HG02623 (cell line): ENCODE measurements around the gene NECTIN2.

Experiments
- ATAC-seq: cut with Tn5 transposase; IDR thresholded peaks from one replicate; pipeline ENCODE4 v1.9.1; 2021; ENCODE audit warnings: moderate library complexity; ENCODE audit not compliant: unreplicated experiment

Gene NECTIN2

DNA sequence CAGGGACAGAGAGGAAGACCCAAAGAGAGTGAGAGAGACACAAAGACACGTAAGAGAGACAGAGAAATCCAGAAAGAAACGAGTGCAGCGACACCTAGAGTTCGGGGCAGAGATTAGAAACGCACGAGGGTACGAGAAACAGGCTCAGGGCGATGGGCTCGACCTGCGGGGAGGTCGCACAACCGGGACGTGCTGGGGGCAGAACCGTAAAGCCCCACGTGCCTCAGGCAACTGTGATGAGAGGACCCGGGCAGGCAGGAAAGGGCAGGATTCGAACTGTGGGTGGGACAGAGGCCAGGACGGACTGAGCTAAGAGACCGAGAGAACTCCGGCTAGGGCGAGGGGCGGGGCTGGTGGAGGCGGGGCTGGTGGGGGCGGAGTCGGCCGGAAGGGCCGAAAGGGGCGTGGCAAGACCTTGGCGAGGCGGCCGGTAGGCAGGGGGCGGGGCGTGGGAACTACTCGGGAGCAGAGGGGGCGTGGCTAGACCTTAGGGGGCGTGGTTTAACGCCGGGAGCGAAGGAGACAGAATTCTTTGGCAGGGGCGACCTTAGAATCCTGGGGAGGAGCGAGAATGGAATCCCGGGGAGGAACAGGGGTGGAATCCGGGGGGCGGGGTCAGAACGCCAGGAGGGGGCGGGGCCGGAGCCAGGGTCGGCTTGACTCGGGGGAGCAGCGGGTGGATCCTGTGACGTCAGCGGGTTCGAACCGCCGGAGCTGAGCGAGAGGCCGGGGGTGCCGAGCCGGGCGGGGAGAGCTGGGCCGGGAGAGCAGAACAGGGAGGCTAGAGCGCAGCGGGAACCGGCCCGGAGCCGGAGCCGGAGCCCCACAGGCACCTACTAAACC, at the start of gene NECTIN2:
NECTIN2 (plus strand) TSS at position 686 of the 843 bp plus-strand sequence. CDS start 229 bp downstream, outside the sequence.
- ATAC-seq: no peak

DNA sequence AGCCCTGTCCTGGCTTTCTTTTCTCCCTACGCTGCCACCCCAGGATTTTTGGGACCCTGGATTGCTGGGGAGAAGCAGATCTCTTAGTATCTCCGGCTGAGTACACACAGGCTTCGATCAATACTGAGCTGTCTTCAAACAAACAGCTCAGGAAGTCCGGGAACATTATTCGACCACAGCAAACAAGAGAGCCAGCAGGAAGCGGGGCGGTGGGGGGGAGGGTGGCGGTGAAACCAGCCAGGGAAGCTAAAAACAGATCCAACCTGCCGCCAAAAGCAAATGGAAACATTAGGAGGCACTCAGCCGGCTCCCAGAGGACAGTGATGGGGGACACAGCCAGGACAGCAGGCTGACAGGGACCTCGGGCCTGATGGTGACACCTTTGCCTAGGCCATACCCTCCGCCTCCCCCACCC, 49.4 kb upstream of the NECTIN2 start:
- ATAC-seq: no peak

GRCh38 chr19:44799627-44800346, 46.3 kb upstream of the NECTIN2 start:
- no peak for ATAC-seq

DNA sequence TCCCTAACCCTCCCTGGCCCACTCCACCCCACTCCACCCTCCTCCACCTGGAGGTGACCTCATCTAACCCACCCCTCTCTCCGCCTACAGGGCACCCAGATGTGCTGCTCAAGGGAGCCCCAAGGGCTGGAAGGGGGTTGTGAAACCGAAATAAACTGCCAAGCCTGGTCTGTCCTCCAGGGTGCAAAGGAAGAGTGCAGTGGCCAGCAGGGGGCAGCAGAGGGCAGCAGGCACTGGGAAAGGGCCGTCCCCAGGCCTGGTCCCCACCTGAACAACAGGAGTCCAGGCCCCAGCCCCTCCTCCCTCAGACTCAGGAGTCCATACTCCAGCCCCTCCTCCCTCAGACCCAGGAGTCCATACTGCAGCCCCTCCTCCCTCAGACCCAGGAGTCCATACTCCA, 45.6 kb upstream of the NECTIN2 start:
- ATAC-seq: no peak

GRCh38 chr19:44803442-44804428, 42.4 kb upstream of the NECTIN2 start:
- ATAC-seq: no peak

GRCh38 chr19:44806291-44806690, 39.8 kb upstream of the NECTIN2 start:
- no peak for ATAC-seq

DNA sequence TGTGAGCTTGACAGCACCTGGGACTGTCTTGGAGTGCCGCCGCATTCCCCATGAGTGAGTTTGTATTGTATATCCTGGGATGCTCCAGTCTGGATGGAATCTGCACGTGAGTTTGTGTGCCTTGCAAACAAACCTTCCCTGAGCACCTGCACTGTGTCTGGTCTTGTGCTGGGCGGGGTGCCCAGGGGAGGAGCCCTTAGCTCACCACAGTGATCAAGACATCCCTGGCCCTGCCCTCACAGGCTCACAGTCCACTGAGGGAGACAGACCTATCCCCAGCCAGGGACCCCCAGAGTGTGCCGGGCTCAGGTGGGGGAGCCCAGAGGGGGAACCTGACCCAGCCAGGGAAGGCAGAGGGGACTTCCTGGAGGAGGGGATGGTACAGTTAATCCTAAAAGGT, 38.9 kb upstream of the NECTIN2 start:
- no peak for ATAC-seq

DNA sequence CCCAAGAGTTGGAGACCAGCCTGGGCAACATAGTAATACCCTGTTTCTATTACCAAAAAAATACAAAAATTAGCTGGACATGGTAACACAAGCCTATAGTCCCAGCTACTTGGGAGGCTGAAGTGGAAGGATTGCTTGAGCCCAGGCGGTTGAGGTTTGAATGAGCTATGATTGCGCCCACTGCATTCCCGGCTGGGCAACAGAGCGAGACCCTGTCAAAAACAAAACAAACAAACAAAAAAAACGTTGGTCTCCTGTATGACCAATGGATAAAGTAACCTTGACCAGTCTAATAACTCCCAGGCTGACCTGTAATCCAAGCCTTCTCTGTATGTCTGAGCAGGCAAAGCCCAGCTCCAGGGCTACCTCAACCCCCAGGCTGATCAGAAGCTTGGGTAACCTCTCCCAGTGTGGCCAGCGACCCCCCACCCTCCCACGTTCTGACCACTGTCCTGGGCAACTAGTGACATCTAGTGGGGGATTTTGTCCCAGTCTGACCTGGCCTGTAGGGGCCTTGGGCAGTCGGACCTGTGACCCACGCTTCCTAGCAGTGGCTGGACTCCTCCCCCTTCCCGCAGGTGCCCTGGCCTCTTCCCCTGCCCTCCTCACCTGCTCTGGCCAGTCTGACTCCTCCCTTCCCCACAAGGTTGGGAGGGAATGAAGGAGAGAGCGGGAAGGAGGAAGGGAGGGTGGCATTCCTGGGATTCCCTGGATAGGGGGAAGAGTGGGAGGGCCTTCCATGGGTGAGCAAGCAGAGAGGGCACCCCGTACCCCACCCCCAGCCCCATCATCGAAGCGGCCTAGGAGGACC, 38.2 kb upstream of the NECTIN2 start:
- ATAC-seq: no peak

GRCh38 chr19:44808463-44809371, 37.4 kb upstream of the NECTIN2 start, which contains the start of gene BCAM:
TSS of gene BCAM (plus strand) at chr19:44809103. CDS start at chr19:44809125, 22 bp downstream.
- ATAC-seq: no peak

- ATAC-seq: no peak
Observed at GRCh38 chr19:44809577-44810233, 36.4 kb upstream of the NECTIN2 start.

DNA sequence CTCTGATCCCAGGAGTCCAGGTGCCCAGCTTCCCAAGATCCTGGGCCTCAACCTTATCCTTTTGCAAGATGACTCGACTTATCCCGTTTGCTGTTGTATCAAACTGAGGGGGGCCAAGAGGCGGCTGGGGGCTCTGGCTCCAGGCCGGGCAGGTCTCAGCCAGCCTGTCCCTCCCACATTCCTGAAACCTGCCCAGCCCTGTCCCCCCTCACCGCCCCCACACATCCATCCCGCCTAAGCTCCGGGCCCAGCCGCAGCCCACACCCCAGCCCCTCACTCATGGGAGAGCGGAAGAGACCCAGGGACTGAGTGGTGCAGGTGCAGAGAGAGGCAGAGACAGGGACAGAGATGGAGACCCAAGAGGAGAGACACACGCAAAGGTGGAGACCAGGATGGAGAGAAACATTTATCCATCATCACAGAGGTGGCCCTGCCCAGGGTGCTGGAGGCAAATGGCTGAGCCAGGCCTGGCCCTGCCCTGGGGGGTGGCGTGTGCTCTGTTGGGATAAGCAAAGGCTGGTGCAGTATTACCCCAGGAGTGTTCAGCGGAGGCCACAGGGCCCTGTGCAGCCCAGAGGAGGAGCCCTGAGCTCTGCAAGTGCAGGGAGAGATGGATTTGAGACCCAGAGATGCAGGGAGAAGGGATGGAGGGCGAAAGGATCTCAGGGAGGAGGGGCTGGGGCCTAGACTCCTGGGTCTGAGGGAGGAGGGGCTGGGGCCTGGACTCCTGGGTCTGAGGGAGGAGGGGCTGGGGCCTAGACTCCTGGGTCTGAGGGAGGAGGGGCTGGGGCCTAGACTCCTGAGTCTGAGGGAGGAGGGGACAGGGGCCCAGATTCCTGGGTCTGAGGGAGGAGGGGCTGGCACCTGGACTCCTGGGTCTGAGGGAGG, 35.6 kb upstream of the NECTIN2 start:
- ATAC-seq: no peak

DNA sequence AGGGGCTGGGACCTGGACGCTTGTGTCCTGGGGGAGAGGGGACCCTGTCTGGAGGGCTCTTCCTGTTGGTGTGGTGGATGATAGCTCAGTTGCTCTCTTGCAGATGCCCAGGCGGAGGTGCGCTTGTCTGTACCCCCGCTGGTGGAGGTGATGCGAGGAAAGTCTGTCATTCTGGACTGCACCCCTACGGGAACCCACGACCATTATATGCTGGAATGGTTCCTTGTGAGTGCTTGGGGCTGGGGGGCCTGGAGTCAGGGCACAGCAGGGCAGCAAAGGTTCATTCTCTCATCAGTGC, 35.0 kb upstream of the NECTIN2 start:
- ATAC-seq: no peak

DNA sequence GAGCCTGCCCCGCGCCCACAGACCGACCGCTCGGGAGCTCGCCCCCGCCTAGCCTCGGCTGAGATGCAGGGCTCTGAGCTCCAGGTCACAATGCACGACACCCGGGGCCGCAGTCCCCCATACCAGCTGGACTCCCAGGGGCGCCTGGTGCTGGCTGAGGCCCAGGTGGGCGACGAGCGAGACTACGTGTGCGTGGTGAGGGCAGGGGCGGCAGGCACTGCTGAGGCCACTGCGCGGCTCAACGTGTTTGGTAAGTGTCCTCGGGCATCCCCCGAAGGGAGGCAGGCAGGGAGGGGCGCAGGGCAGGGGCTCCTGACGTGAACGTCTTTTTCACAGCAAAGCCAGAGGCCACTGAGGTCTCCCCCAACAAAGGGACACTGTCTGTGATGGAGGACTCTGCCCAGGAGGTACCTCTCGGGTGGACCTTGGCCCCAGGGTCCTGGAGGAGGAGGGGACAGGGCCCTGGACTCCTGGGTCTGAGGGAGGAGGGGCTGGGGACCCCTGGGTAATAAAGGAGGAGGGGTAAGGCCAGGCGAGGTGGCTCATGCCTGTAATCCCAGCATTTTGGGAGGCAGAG, 33.9 kb upstream of the NECTIN2 start:
- ATAC-seq: no peak

GRCh38 chr19:44813070-44813840, 32.8 kb upstream of the NECTIN2 start:
- ATAC-seq: no peak

DNA sequence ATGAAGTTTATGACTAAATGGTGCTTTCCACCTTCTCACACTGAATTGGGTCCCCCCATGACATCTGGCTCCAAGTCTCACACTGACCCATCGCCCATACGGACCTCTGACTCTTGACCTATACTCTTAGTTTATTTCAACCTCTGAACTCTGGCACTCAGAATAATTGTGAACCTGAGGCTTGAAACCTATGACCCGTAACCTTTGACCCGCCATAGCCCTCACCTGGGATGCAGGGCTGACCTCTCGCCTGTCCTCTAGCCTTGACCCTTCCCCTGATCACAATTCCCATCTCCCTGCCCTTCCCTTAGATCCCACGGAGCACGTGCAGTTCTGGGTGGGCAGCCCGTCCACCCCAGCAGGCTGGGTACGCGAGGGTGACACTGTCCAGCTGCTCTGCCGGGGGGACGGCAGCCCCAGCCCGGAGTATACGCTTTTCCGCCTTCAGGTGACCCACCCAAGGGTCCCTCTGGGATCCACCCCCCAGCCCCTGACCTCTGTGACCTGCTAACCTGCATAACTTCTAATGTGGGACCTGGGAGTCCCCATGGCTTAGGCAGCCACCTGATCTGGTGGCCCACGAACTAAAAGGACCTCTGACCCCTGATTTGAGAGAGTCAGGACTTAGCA, 32.1 kb upstream of the NECTIN2 start:
- no peak for ATAC-seq

GRCh38 chr19:44814517-44814916, 31.6 kb upstream of the NECTIN2 start:
- ATAC-seq: no peak
